ENCODE data around the gene CNRIP1.

DNA sequence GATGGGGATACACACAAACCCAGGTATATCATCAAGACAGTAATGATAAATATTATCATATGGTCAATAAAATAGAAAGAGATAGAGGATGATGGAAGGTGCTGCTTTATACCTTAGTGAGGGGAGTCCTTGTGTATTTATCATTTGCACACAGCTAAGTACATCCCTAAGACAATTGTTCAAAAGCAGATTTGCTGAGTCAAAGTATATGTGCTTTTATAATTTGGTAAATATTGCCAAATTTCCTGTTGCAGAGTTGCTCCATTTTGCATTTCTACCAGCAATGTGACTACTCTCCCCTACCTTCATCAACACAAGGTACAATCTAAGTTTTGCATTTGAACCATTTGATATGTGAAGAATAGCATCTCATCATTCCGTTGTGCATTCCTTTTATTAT, 22.7 kb upstream of the CNRIP1 start:
- TF ChIP-seq, protein P1, sequence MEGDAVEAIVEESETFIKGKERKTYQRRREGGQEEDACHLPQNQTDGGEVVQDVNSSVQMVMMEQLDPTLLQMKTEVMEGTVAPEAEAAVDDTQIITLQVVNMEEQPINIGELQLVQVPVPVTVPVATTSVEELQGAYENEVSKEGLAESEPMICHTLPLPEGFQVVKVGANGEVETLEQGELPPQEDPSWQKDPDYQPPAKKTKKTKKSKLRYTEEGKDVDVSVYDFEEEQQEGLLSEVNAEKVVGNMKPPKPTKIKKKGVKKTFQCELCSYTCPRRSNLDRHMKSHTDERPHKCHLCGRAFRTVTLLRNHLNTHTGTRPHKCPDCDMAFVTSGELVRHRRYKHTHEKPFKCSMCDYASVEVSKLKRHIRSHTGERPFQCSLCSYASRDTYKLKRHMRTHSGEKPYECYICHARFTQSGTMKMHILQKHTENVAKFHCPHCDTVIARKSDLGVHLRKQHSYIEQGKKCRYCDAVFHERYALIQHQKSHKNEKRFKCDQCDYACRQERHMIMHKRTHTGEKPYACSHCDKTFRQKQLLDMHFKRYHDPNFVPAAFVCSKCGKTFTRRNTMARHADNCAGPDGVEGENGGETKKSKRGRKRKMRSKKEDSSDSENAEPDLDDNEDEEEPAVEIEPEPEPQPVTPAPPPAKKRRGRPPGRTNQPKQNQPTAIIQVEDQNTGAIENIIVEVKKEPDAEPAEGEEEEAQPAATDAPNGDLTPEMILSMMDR (IDR thresholded peaks at IDR 0.05), result no peak
- TF ChIP-seq POLR2A (IDR thresholded peaks at IDR 0.05), result no peak
